ENCODE measurements around the gene SUSD1.

Gene SUSD1

GRCh38 chr9:112065806-112066606 is 109.1 kb downstream of the SUSD1 start:
- peak; percentile 79 for DNase-seq (ENCODE audit: low spot score)

DNA sequence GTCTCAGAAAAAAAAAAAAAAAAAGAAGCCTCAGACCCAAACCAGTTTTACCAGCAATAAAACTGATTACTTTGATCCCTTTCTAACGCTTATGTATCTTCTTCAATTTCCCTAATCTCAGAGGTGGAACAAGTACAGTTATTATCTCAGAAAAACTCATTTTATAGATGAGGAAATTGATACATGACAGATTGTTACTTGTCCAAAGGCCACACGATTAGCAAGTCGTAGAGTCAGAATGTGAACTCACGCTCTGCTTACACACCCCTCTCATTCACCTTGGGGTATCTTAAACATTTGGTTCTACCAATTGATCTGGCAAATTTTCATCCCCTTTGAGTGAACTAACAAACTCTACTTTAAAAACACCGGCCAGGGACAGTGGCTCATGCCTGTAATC is 110.2 kb downstream of the SUSD1 start:
- DNase-seq (ENCODE audit: low spot score), result no peak

- no peak for DNase-seq (ENCODE audit: low spot score)
These were observed 111.5 kb downstream of the SUSD1 start for GRCh38 chr9:112063586-112063985.

DNA sequence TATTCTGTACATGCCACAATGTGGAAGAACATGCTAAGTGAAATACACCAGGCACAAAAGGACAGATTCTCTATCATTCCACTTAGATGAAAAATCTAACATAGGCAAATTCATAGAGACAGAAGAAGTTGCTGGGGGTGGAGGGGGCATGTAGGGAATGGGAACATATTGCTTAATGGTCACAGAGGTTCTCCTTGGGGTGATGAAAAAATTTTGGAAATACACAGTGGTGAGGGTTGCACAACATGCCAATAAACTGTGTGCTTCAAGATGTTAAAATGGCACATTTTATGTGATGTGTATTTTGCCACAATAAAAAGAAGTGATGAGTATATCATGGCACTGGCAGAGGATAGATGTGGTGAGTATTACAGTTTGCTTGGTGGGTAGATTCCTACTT is 111.9 kb downstream of the SUSD1 start:
- DNase-seq (ENCODE audit: low spot score), result no peak

GRCh38 chr9:112061152-112061740 is 113.9 kb downstream of the SUSD1 start:
- peak; percentile 88 for DNase-seq (ENCODE audit: low spot score)

DNA sequence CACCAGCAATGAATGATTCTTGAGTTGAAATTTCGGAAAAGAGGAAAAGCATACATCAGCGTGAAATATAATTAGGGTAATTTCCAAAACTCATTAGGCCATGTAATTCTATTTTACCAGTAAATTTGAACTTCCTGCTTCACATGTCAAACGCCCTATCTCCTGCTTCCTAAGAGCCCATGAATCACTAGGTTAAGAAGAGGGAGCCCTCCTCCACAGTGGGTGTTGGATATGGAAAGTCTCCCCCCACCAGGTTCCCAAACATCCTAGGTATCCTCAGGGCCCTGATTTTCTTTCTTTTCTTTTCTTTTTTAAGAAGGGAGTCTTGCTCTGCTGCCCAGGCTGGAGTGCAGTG is 115.2 kb downstream of the SUSD1 start:
- no peak for DNase-seq (ENCODE audit: low spot score)

DNA sequence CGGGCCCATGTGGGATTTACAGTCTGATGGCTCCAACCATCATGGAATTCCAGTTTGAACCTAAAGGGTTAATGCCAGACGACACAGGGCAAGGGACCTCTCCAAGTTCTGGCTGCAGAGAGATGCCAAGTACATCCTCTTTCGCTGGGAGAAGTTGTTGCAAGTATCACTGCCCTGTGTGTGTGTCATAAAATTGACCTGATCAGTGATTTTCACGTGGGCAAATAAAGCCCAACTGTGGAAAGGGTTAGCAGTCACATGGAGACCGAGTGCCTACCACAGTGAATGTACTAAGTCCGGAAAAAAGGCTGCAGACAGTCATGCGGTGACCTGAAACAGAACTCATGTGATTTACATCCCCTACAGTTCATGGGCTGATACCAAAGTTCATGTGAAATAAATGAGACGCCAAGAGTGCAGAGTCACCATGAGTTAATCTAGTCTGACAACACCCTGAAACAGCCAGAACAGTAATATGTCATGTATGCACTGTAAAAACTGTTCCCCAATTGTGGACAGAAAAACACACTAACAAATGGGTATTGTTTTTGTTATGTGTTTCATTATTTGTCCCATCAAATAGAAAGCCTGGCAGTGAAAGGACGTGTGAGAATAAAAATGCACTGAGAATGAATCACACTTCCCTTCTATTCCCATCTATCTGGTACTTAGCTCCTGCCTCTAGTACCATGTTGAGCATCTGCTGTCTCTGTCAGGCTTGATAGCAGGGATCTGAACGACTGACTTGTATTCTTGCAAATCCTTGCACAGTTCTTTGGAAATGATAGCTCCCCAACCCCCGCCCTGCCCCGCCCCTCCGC is 115.7 kb downstream of the SUSD1 start:
- DNase-seq (ENCODE audit: low spot score), result peak; percentile 44

GRCh38 chr9:112056996-112057395 is 118.1 kb downstream of the SUSD1 start:
- no peak for DNase-seq (ENCODE audit: low spot score)

DNA sequence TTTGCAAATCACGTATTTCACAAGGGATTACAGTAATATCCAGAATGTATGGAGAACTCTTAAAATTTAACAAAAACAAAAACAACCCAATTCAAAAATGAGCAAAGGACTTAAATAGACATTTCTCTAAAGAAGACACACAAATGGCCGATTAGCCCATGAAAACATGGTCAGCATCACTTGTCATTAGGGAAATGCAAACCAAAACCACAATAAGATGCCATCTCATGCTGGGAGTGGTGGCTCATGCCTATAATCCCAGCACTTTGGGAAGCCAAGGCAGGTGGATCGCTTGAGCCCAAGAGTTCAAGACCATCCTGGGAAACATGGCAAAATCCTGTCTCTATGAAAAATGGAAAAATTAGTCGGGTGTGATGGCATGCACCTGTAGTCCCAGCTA is 120.2 kb downstream of the SUSD1 start:
- DNase-seq (ENCODE audit: low spot score), result no peak

DNA sequence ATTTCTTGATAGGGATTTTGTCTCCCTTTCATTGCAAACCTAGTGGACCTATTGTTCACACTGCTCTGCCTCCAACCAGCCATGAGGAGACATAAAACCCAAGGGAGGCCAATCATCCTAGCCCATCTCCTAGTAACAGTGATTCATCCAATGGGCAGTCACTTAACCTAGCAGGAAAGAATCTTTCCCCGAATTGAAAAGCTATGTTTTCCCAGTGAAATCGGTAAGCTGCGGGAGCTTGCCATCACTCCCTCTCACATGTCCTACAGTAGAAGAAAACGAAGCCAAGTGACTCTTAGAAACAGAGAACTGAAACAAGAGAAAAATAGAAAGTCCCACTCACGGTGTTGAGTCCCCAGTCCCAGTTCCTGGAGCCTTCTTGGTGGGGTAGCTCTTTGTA is 123.3 kb downstream of the SUSD1 start:
- no peak for DNase-seq (ENCODE audit: low spot score)

GRCh38 chr9:112050544-112051475 is 124.3 kb downstream of the SUSD1 start:
- no peak for DNase-seq (ENCODE audit: low spot score)

DNA sequence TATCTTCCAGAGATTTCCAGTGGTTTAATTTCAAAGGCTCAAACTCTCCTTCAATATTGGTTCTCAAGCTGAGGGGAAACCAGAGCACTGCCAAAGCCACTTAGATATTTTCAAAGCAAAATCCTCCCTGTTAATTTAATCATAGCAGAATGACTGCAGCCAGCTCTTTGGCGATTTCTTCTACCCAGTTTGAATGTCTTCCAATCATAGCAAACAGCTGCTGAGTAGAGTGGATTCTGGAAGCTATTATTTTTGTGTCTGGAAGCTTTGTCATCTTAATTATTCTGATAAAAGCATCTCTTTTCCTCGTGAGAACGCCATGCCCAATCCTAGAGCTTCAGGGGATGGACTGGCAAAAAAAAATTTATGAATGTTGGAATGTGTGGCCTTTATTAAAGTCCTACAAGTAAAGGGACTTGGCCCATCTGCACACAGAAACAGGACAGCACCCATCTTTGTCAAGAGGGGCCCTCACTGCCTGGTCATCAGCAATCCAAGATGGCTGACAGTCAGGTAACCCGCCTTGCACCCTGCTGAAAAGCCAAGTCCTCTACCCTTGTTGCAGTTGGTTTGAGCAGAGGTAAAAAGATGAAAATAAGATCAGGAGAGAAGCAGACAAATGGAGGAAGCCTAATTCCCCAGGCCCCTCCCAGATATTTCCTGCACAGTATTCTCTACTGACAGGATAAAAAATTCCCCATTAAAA is 125.1 kb downstream of the SUSD1 start:
- DNase-seq (ENCODE audit: low spot score), result no peak

- DNase-seq (ENCODE audit: low spot score), result no peak
These were observed 126.0 kb downstream of the SUSD1 start for GRCh38 chr9:112048924-112049691.

GRCh38 chr9:112047538-112048066 is 127.5 kb downstream of the SUSD1 start:
- DNase-seq (ENCODE audit: low spot score), result peak; percentile 29

DNA sequence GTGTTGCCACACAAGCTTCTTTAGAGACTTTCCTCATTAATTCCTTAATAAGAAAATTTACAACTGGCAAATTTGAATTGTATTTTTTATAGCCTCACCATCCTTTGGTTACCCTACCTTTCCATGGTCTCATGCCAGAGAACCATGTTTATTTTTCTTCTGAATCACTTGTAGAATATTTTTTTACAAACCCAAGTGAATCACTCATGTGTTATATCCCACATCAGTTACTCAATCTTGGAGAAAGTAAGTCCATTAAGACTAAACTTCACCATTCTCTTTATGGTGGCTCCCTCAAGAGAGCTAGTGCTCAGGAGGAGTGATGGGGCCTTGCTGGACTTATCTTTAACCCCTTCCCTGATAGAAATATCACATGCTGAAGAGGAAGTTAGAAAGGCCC is 128.9 kb downstream of the SUSD1 start:
- DNase-seq (ENCODE audit: low spot score), result no peak

GRCh38 chr9:112044881-112045280 is 130.2 kb downstream of the SUSD1 start:
- DNase-seq (ENCODE audit: low spot score), result no peak

DNA sequence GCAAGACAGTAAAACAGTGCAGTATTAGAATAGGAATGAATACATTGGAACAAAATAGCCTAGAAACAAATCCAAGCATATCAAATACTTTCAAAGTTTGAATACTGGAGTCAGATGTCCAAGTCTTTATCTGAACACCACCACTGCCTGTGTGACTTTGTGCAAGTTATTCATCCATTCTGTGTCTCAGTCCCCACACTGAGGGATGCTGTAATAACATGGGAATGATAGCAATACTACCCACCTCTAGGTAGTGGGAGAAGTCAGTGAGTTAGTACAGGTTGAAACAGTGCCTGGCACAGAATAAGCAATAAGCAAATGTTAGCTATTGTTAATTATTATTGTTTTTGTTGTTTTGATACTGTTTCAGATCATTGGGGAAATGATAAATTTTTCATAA is 130.9 kb downstream of the SUSD1 start:
- DNase-seq (ENCODE audit: low spot score), result no peak

DNA sequence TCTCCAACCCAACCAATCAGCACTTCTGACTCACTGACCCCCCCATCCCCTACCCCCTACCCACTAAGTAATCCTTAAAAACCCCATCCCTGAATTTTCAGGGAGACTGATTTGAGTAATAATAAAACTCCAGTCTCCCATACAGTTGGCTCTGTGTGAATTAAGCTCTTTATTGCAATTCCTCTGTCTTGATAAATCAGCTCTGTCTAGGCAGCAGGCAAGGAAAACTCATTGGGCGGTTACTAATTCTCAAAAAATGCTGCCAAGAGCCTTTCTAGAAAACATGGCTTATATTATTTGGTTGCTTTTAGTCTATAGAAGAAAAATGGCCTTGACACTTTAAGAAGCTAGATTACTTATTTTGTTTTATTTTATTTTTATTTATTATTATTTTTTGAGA is 131.7 kb downstream of the SUSD1 start:
- no peak for DNase-seq (ENCODE audit: low spot score)

GRCh38 chr9:112042769-112043168 is 132.3 kb downstream of the SUSD1 start:
- DNase-seq (ENCODE audit: low spot score), result no peak

DNA sequence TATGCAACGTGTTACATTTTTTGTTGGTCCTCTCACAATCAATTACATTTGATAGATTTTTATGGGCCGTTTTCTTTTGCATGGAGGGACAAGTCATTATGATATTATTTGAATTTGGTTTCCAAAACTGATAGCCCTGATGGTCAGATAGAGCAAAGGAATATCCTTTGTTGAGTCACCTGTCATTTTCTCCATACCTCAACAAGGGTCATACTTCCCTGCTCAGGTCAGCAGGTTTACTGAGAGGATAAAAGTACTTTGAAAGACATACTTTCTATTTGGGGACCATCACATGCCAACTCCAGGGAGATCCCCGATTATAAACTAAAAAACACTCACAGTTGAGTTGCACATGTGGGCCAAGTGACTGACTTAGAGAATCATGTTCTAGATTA is 132.9 kb downstream of the SUSD1 start:
- peak; percentile 59 for DNase-seq (ENCODE audit: low spot score)

Data from SW480 (cell line).